Articular chondrocyte of knee joint (primary cell): ENCODE results near the gene NGF. TPM values are rescaled to one million over a fixed set of nuclear protein-coding genes. Genes with fewer than 3 reads are reported as not detected.

Experiments
- total RNA-seq: library from RNA; depleted of rRNA; stranded (reverse); fragments of >200 nt; gene quantifications from 2 replicates; pipeline ENCODE4 v1.2.3, GENCODE V29; 2012

NGF gene
- 7.2 and 12.6 TPM in 2 replicates for total RNA-seq

DNA sequence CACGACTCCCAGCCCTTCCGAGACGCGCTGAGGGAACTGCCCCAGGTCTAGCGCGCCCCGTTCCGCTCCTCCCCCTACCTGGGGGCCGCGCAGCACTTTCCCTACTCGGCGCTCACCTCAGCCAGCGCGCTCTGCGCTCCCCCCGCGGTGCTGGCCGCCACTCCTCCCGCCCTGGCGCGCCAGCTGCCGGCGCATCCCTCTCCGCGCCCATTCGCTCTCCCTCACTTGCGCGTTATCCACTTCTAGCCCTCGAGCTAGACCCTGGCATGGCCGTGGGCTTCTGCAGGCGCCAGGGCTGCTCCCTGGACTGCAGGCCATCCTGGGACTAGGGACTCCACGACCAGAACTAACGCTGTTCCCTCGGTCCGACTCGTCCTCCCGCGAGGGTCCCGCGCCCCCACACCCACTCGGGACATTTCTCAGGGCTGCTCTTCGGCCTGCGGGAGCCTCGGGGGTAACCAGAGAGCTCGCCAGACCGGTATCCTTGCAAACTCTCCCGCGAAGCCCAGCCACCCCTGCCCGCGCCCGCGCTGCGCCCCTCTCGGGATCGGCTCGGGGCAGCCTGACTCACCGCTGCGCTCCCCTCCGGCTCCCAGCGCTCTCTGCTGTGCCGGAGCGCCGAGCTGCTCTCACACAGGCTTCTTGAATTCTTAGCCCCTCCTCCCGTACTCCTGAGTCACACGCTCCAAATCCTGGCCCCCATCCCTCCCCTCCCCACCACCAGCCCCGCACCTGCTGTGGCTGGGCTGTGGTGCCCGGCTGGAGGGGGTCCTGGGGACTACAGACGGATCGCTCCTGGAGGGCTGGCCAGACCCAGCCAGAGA lies at the start of gene NGF:
TSS of gene NGF (minus strand) at position 617 of the 824 bp plus-strand sequence. CDS start 51,454 bp downstream, outside the sequence.

Other genes with a start within 250 kb of the NGF start
- gene TSPAN2, start 248.7 kb downstream of the NGF start, total RNA-seq: 5.5 and 7.1 TPM in 2 replicates